Measurements from ENCODE around the gene POU2F3.
"Not testable (repeated sequence)": the region's sequence is repeated elsewhere in the genome, so short reads cannot be mapped to it uniquely, and the experiment has no call there.

POU2F3 gene

GRCh38 chr11:120256178-120256577 lies 16.2 kb downstream of the POU2F3 start:
- DNase-seq, result no peak

GRCh38 chr11:120256779-120257178 lies 16.8 kb downstream of the POU2F3 start:
- no peak for DNase-seq

DNA sequence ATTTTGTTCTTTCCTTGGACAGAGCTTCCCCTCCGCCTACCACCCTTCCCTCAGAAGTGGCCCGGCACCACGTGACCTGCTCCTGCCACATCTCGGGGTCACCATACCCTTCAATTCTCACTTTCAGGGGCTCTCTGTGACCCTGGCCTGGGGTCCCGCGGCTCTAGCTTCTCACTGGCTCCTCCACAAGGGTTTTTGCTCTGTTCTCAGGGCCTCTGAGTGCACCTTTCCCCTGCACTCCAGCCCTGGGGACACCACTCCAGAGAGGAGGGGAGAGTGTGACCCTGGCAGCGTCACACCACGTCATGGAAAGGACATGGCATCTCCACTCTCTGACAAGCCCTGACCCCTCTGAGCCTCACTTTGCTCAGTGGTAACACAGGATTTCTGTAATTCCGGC lies 17.4 kb downstream of the POU2F3 start:
- no peak for DNase-seq

DNA sequence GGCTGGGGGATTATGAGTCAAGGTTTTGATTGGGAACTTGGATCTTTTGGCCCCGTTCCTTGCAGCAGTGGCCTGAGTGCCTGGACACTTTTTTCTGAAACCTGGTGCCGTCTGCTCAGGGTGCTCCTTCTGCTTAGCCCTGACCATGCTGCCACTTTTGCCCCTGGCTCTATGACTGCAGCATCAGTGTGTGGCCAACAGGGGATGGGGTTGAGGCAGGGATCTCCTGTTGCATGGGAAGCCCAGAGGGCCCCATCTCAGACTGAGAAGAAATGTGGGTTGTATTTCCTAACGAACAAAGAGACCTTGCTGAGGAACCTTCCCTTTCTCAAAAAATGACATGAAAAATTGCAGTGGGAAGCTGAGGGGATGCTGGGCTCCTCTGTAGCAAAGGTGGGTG lies 18.7 kb downstream of the POU2F3 start:
- no peak for DNase-seq

GRCh38 chr11:120259241-120259640 lies 19.3 kb downstream of the POU2F3 start:
- DNase-seq, result no peak

DNA sequence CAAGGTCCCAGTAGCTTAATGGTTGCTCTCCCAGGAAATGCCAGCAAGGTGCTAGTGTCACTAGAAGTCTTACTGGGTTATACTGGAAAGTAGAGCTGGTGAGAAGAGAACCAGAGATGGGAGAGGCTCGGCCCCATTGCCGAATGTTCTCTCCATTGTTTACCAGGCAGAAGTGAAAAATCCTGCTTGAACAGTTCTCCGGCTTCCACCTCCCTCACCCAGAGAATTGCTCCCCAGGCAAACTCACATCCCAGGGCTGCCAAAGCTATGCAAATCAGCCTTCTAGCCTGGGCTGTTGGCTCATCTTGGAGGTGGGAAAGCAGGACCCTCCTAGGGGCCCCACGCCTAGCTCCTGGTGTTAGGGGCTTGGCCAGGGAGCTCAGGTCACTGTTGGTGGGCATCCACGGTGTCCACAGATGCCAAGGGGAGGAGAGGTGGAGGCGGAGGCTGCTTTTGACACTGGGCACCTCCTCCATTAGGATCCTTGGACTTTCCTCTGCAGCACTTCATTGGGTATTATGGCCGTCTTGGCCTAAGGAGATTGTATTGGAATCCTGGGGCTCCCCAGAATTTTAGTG lies 20.1 kb downstream of the POU2F3 start:
- no peak for DNase-seq

GRCh38 chr11:120260616-120261015 lies 20.7 kb downstream of the POU2F3 start:
- DNase-seq, result no peak

GRCh38 chr11:120261321-120261720 lies 21.4 kb downstream of the POU2F3 start:
- no peak for DNase-seq

- no peak for DNase-seq
These were observed 22.0 kb downstream of the POU2F3 start for GRCh38 chr11:120261931-120262330.

- no peak for DNase-seq
These were observed 27.4 kb downstream of the POU2F3 start for GRCh38 chr11:120267319-120267718.

DNA sequence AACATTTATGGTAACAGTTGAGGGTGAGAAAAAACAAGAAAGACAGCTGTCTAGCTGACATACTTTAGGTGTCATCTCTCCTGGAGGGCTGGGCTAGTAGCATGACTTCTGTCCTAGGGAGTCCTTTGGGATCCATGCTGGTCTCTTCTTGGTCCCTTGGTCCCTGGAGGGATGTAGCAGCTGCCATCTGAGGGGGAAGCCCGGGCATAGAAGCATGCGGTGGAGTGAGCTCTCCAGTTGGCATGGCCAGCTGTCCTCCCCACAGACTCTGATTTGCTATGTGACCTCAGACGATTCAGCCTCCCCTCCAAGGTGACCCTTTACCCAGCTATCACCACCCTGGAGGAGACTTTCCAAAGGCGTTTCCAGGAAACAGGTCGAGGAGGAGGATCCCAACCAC lies 28.7 kb downstream of the POU2F3 start:
- DNase-seq, result no peak

DNA sequence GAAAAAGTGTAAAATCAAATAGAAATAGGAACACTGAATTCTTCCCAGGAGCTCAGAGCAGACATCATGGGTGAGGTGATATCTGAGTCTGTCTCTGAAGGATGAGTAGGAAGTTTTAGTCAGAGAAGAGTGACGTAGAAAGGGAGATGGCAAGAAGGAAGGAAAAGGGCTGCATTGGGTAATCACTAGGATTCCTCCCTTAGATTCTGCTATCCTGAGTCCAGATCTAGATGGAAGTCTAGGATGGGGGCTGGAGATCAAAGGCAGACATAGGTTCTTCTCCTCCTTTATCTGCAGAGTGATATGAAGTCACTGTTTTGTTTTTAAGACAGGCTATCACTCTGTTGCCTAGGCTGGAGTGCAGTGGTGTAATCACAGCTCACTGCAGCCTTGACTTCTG lies 30.4 kb downstream of the POU2F3 start:
- DNase-seq, result no peak

DNA sequence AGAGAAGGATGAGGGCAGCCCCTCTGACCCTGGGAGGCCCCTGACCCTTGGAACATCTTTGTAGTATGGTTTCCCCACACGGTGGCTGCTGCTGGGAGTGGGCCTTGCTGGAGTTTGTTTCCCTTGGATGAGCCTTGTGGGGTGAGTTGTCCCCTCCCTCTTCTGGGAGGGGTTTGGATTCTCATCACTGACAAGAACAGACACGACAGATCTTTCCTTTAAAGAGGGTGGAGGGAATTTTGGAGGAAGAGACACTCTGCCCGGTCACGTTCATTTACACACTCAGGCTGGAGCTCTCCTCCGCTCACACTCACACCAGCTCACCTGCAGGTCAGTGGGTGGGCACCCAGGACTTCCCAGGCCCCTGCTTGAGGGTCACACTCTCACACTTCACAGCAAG lies 31.7 kb downstream of the POU2F3 start:
- DNase-seq, result no peak

DNA sequence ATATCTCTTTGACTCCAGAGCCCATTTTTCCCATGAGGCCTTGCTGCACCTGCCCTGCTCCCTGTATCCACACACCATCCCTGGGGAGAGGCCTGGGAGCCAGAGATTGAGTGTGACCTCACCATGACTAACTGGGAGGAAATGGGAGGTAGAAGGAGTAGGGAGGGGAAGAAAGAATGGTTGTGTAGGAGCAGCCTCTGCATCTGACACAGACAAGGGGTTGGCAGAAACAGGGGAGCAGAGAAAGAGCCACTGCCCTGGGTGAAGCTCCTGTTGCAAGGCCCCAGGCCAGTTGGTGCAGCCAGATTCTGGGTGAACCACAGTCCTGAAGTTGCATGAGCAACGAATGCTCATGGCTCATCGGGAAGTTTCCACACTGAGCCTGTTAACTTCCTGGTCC lies 32.4 kb downstream of the POU2F3 start:
- no peak for DNase-seq

DNA sequence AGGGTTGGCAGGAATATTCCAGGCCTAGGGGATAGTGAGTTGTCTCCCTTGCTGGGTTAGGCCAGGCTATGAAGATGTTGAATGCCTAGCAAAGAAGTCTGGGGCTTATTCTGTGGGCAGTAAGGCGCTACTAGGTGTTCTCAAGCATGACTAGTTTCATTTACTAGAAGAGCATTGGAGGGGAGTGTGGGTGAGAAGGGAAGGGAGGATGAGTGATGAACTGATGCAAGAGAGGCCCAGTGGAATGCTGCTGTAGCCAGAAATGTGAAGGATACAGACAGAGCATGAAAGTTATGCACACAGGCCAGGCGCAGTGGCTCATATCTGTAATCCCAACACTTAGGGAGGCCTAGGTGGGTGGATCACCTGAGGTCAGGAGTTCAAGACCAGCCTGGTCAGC lies 33.5 kb downstream of the POU2F3 start:
- no peak for DNase-seq

GRCh38 chr11:120273956-120274355 lies 34.0 kb downstream of the POU2F3 start:
- not testable (repeated sequence) for DNase-seq

DNA sequence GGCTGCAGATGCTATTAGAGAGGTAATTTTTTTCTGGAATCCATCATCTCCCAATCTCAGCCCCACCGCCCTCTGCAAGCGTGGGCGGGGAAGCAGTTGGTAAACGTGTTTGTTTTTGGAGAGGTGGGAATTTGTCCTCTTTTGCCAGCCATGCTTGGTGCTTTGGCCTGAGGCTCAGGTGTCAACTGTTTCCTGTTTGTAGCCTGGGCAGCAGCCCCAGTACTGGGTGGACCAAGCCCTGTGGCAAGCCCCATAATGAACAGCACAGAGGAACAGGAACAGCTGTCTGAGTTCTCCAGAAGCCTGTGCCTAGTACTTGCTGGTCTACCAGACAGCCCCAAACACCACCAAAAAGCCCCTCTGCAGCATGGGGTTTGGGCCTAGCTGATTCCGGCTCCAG lies 39.6 kb downstream of the POU2F3 start:
- DNase-seq, result no peak

DNA sequence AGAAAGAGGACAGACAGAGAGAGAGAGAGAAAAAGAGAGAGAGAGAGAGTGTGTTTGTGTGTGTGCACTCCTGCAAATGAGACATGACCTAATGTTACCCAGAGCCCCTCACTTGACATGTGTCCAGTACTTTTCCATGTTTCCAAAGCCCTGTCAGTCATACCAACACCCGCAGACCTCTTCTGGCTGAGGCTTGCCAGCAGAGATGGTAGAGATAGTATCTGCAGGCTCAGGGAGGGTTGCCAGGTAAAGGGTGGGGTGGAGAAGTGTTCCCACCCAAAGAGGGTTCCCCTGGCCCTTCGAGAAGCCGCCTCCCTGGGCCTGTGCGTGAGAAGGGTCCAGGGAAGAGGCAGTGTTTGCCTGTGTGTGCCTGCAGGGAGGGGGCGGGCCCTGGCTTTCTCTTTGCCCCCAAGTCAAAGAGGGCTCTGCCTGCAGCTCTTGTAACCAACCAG lies 40.7 kb downstream of the POU2F3 start:
- DNase-seq, result no peak

DNA sequence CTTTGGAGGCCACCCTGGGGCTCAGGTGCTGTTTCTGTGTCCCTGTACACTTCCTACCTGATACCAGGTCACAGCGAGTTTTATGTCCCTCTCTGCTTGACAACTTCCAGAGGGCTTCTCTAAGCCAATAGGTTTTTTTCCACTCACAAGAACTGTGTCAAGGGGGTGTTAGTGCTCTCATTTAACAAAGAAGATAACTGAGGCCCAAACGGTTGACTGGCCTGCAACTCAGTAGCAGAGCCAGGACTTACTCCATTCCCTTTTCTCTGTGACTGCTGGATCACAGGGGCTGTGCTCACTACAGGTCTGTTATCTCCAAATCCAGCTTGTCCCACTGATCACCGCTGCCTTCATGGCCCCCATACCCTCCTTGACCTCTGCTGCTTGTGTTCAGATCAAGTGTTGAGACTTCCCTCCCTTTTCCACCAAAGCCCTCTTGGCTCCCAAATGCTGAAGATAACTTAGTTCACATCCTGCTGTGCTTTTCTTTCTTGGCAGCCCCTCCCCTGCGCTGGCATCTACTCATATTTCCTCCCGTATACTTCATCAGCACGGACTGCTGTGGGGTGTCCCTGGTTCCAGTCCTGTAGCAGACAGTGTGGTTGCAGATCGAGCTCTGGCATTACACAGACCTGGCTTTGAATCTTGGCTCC lies 41.3 kb downstream of the POU2F3 start:
- no peak for DNase-seq

DNA sequence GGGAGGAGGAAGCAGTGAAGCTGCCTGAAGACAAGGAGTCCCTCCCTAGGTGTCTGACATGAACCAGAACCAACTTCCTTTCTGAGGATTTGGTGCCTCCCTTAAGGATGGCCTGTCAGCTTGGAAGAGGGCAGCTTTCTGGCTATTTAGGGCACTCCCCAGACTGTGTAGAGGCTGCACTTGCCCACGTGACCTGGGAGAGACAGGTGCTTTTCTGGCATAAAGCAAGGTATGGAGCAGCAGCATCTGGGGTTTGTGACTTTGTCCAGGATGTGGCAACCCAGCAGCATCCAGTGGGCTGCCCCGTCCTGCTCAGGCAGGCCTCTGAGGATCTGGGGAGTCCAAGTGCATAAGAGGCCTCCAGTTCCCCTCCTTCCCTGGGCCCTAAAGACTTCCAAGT lies 43.2 kb downstream of the POU2F3 start:
- no peak for DNase-seq

DNA sequence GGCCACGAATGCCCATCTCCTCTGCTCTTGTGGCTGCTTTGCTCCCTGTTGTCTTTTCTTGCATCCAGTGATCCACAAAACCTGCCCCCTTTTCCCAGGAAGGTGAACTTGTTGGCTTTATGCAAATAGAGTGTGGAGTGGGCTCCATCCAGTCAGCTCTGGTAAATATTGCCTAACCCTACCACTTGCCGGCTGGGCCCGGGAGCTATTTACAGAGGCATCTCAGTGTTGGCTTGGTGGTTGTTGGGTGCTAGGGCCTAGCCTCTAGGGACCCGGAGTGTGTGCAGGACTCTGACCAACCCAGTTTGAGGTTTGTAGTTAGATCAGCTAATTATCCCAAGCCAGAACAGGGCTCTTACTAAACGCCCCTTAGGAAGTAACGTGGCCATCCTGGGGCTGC lies 44.3 kb downstream of the POU2F3 start:
- no peak for DNase-seq

- no peak for DNase-seq
These were observed 45.3 kb downstream of the POU2F3 start for GRCh38 chr11:120285256-120285655.

- no peak for DNase-seq
These were observed 48.1 kb downstream of the POU2F3 start for GRCh38 chr11:120288021-120288420.

GRCh38 chr11:120289426-120289825 lies 49.5 kb downstream of the POU2F3 start:
- DNase-seq, result no peak

GRCh38 chr11:120290956-120291355 lies 51.0 kb downstream of the POU2F3 start:
- DNase-seq, result no peak
